OCI-LY7 (cell line): ENCODE results near the gene CSH1. TPM values are rescaled to one million over a fixed set of nuclear protein-coding genes. Genes with fewer than 3 reads are reported as not detected.
"Not testable (repeated sequence)": the region's sequence is repeated elsewhere in the genome, so short reads cannot be mapped to it uniquely, and the experiment has no call there.

Experiments used
- BruUV-seq: library from RNA; stranded (reverse); fragments of 400-500 nt; replicated peaks from 2 replicates; lab custom pipeline; 2021; lab: Mats Ljungman, UMichigan
- CTCF ChIA-PET: fragments of 300-600 bp; sonication (Branson Sonifier 250); formaldehyde crosslinking; loops from one replicate; lab custom pipeline; 2022; ENCODE audit warnings: antibody characterized with exemption; ENCODE audit not compliant: unreplicated experiment; lab: Charles Lee
- POLR2A ChIA-PET: fragments of 300-600 bp; sonication (Branson Sonifier 250); formaldehyde crosslinking; loops from one replicate; lab custom pipeline; 2022; ENCODE audit warnings: antibody characterized with exemption; lab: Charles Lee
- DNase-seq: peaks from one replicate; pipeline ENCODE4 v3.0.0-alpha.2; 2015; ENCODE audit warnings: low spot score
- H2AFZ ChIP-seq: fragments of 200-600 bp; sonication (generic), shearing (Covaris generic); 2 replicates; pipeline ENCODE4 v1.6.1; 2014; ENCODE audit warnings: mild to moderate bottlenecking, antibody characterized with exemption, low read length, moderate library complexity
- H3K27ac ChIP-seq: fragments of 200-600 bp; sonication (generic); 2 replicates; pipeline ENCODE4 v1.5.1; 2014; ENCODE audit warnings: mixed run types, low read depth, mild to moderate bottlenecking, moderate library complexity, low read length, inconsistent platforms; ENCODE audit not compliant: poor library complexity, severe bottlenecking
- H3K36me3 ChIP-seq: fragments of 200-600 bp; sonication (generic); 2 replicates; pipeline ENCODE4 v1.6.1; 2014; ENCODE audit warnings: mild to moderate bottlenecking, antibody characterized with exemption, low read length, moderate library complexity, mixed read lengths; ENCODE audit not compliant: insufficient read depth
- H3K4me1 ChIP-seq: fragments of 200-600 bp; sonication (generic); 2 replicates; pipeline ENCODE4 v1.5.1; 2014; ENCODE audit warnings: mild to moderate bottlenecking, low read length; ENCODE audit not compliant: insufficient read depth, poor library complexity, severe bottlenecking
- H3K4me2 ChIP-seq: fragments of 200-600 bp; sonication (generic); 2 replicates; pipeline ENCODE4 v1.6.1; 2014; ENCODE audit warnings: mild to moderate bottlenecking, low read length
- H3K4me3 ChIP-seq: fragments of 200-600 bp; sonication (generic); 2 replicates; pipeline ENCODE4 v1.5.1; 2014; ENCODE audit warnings: mild to moderate bottlenecking, low read depth, low read length; ENCODE audit not compliant: poor library complexity, severe bottlenecking
- H3K79me2 ChIP-seq: fragments of 200-600 bp; sonication (generic); 2 replicates; pipeline ENCODE4 v1.6.1; 2016; ENCODE audit warnings: low read depth, mild to moderate bottlenecking, low read length, moderate library complexity, mixed read lengths; ENCODE audit not compliant: insufficient read depth
- H3K9me2 ChIP-seq: fragments of 200-600 bp; sonication (generic); 2 replicates; pipeline ENCODE4 v1.6.1; 2016; ENCODE audit warnings: mild to moderate bottlenecking, low read length, mixed read lengths; ENCODE audit not compliant: insufficient read depth
- H3K9me3 ChIP-seq: fragments of 200-600 bp; sonication (generic); 2 replicates; pipeline ENCODE4 v1.6.1; 2014; ENCODE audit warnings: mild to moderate bottlenecking, mixed run types, low read length, mixed read lengths
- H4K20me1 ChIP-seq: fragments of 200-600 bp; sonication (generic); 2 replicates; pipeline ENCODE4 v1.6.1; 2014; ENCODE audit warnings: mild to moderate bottlenecking, antibody characterized with exemption, low read length, moderate library complexity, mixed read lengths; ENCODE audit not compliant: insufficient read depth
- CTCF ChIP-seq: fragments of 200-600 bp; sonication (generic); conservative IDR thresholded peaks from 2 replicates; pipeline ENCODE4 v1.5.1; 2014; ENCODE audit warnings: mild to moderate bottlenecking, antibody characterized with exemption, low read length, moderate library complexity, mixed read lengths
- intact Hi-C: fragments of 100-400 bp; cut with micrococcal nuclease; formaldehyde crosslinking; loops from one replicate; pipeline ENCODE4 v1.10.0; 2022; ENCODE audit not compliant: unreplicated experiment
- total RNA-seq, 2 experiments: library from RNA; depleted of rRNA in 1 of 2; stranded (reverse); fragments of >200 nt in 1 of 2; shearing (Covaris generic) in 1 of 2; gene quantifications; 2 replicates each; pipeline ENCODE4 v1.2.3, GENCODE V29; 2014 to 2022

CSH1 gene
- total RNA-seq, 2 experiments from 2014 or later = not detected

GRCh38 chr17:63903787-63904201 is 7.4 kb upstream of the CSH1 start:
- H3K4me1 ChIP-seq, POLR2A ChIA-PET, H3K4me2 ChIP-seq, H3K9me2 ChIP-seq, H3K4me3 ChIP-seq, H2AFZ ChIP-seq, H4K20me1 ChIP-seq, H3K36me3 ChIP-seq, intact Hi-C loops, H3K79me2 ChIP-seq, H3K9me3 ChIP-seq, H3K27ac ChIP-seq, BruUV-seq, CTCF ChIA-PET: not testable (repeated sequence)
- DNase-seq = peak; percentile 52
- peak; percentile 68 for TF ChIP-seq CTCF

- H3K79me2 ChIP-seq, H3K9me2 ChIP-seq, H3K4me1 ChIP-seq, H4K20me1 ChIP-seq, intact Hi-C loops, BruUV-seq, H2AFZ ChIP-seq, H3K36me3 ChIP-seq, CTCF ChIA-PET, H3K27ac ChIP-seq, H3K4me3 ChIP-seq, DNase-seq, H3K9me3 ChIP-seq, H3K4me2 ChIP-seq, POLR2A ChIA-PET: not testable (repeated sequence)
These were observed 5.6 kb upstream of the CSH1 start for GRCh38 chr17:63901971-63902370.

GRCh38 chr17:63898899-63899798 is 2.8 kb upstream of the CSH1 start:
- POLR2A ChIA-PET, H2AFZ ChIP-seq, H3K4me2 ChIP-seq, H3K27ac ChIP-seq, H3K9me2 ChIP-seq, H3K79me2 ChIP-seq, H3K4me1 ChIP-seq, CTCF ChIA-PET, H4K20me1 ChIP-seq, DNase-seq, intact Hi-C loops, BruUV-seq, H3K9me3 ChIP-seq, H3K4me3 ChIP-seq, H3K36me3 ChIP-seq: not testable (repeated sequence)

- intact Hi-C loops = loop anchor here (5.0 kb wide), 1 partner anchor 97 kb away; no protein-coding TSS in a partner anchor
These were observed 1.6 kb downstream of the CSH1 start for GRCh38 chr17:63894821-63895220.

GRCh38 chr17:63894021-63894420 is 2.4 kb downstream of the CSH1 start:
- CTCF ChIA-PET, H2AFZ ChIP-seq: not testable (repeated sequence)
- intact Hi-C loops = loop anchor here (5.0 kb wide), 1 partner anchor 98 kb away; no protein-coding TSS in a partner anchor

More at GRCh38 chr17:63894821-63895220, 1.6 kb downstream of the CSH1 start:
- H3K36me3 ChIP-seq, POLR2A ChIA-PET, H3K4me2 ChIP-seq, H2AFZ ChIP-seq, H3K9me2 ChIP-seq, H3K79me2 ChIP-seq, H3K9me3 ChIP-seq, H3K4me1 ChIP-seq, CTCF ChIA-PET, H3K27ac ChIP-seq, H4K20me1 ChIP-seq, DNase-seq, H3K4me3 ChIP-seq, BruUV-seq: not testable (repeated sequence)

More at GRCh38 chr17:63894021-63894420, 2.4 kb downstream of the CSH1 start:
- POLR2A ChIA-PET, H4K20me1 ChIP-seq, H3K36me3 ChIP-seq, BruUV-seq, H3K27ac ChIP-seq, H3K4me2 ChIP-seq, H3K79me2 ChIP-seq, H3K9me2 ChIP-seq, H3K9me3 ChIP-seq, DNase-seq, H3K4me3 ChIP-seq, H3K4me1 ChIP-seq: not testable (repeated sequence)
